HG03575 (cell line): ENCODE data around the gene NKTR.

ENCODE experiments used
- ATAC-seq: cut with Tn5 transposase; IDR thresholded peaks from one replicate; pipeline ENCODE4 v1.9.1; 2021; ENCODE audit not compliant: unreplicated experiment, insufficient number of reproducible peaks, low FRiP score; ENCODE audit errors: extremely low read depth

Gene NKTR

GRCh38 chr3:42688487-42689420 lies 88.3 kb downstream of the NKTR start:
- ATAC-seq, result no peak

- ATAC-seq, result no peak
Observed at GRCh38 chr3:42689421-42690014, 89.0 kb downstream of the NKTR start.

DNA sequence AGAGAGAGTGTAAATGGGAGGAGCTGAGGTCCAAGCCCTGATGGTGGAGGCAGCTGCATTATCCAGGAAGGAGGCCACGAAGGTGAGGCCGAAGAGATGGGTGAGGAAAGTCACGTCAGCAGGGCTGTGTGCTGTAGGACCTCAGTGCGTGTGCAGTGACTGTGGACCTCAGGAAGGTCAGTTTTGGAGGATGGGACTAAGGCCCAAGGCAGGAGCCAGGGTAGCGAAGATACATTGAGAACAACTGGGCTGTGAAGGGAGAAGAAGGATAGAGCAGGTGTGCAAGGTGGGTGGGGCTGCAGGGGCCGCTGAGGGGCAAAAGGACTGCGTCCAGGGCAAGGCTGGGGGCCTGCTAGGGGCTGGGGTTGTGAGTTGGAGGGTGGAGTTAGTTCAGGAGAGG lies 89.7 kb downstream of the NKTR start:
- no peak for ATAC-seq

GRCh38 chr3:42690766-42691680 lies 90.5 kb downstream of the NKTR start:
- ATAC-seq, result no peak

DNA sequence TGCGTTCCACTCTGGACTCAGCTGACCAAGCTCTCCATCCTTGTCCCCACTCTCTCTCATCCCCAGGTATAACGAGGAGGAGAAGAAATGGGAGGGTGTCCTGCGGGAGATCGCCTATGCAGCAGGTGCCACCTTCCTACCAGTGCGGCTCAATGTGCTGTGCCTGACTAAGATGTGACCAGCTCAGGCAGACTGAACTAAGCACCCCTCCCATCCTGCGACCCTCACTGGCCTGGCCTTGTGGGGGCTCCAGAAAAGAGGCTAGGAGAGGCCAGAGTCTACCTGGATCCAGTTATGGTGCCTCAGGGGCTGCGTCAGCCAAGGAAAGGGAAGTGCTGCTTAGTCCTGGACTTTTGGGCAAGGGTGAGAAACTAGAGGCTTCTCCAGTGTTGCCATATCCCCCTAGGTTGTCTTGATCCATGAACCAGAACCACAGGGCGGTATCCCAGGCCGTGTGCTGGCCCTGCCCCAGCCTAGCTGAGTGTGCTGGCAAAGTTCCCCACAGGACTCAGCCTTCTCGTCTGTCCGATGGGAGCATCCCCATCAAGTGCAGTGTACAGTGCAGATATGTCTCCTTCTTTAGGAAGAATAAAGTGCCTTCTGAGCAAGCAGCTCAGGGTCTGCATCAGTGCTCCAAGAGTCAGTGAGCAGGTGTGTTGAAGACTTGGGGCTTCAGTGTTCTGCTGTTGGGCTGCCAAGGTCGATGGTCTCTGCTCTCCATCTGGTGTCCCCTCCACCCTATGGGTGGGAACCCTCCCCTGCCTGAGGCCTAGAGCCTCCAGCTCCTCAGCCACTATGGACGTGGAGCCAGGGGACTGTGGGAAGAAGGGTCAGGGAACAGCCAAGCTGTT lies 91.6 kb downstream of the NKTR start:
- no peak for ATAC-seq

GRCh38 chr3:42692667-42693529 lies 92.4 kb downstream of the NKTR start:
- no peak for ATAC-seq

DNA sequence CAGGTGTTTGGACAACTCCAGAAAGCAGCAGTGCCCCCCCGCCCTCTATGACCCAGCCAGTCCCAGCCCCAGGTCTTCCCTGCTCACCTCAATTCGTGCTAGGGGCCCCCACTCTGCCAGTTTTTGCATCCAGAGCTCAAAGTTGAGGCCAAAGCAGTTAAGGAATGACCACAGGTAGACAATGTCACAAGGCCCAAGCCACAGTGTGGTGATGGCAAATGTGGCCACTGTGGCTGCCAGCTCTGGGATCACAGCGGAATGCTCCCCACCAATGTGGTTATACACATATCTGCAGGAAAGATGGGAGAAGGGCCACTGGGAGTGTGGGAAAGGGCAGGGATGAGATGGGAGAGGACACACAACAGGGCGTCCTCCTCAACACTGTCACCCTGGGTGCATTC lies 93.0 kb downstream of the NKTR start:
- no peak for ATAC-seq

DNA sequence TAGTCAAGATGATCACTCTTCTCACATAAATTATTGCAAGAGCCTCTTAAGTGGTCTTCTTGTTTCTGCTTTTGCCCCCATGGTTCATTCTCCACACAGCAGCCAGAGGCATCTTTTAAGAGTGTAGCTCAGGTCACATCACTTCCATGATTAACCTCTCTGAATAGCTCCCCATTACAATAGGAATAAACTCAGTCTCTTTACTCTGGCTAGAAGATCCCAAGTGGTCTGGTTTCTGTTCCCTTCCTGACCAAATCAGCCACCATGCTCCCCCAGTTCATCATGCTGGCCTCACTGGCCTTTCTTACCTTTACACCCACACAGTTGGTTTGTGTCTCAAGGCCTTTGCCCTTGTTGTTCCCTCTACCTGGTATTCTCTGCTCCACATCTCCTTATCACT lies 93.9 kb downstream of the NKTR start:
- ATAC-seq, result no peak

- no peak for ATAC-seq
Observed at GRCh38 chr3:42696356-42697288, 96.1 kb downstream of the NKTR start.

- no peak for ATAC-seq
Observed at GRCh38 chr3:42697289-42698051, 97.0 kb downstream of the NKTR start.
